Measurements from ENCODE around the gene ERCC8. TPM values are rescaled to one million over a fixed set of nuclear protein-coding genes. Genes with fewer than 3 reads are reported as not detected.

The ERCC8 gene
- total and polyA plus RNA-seq, 9 of the 15 experiments (the other 6 are each of a cell fraction or from before 2014, with no cell fraction given): 10.1 to 41.8 (median 24.4) TPM

DNA sequence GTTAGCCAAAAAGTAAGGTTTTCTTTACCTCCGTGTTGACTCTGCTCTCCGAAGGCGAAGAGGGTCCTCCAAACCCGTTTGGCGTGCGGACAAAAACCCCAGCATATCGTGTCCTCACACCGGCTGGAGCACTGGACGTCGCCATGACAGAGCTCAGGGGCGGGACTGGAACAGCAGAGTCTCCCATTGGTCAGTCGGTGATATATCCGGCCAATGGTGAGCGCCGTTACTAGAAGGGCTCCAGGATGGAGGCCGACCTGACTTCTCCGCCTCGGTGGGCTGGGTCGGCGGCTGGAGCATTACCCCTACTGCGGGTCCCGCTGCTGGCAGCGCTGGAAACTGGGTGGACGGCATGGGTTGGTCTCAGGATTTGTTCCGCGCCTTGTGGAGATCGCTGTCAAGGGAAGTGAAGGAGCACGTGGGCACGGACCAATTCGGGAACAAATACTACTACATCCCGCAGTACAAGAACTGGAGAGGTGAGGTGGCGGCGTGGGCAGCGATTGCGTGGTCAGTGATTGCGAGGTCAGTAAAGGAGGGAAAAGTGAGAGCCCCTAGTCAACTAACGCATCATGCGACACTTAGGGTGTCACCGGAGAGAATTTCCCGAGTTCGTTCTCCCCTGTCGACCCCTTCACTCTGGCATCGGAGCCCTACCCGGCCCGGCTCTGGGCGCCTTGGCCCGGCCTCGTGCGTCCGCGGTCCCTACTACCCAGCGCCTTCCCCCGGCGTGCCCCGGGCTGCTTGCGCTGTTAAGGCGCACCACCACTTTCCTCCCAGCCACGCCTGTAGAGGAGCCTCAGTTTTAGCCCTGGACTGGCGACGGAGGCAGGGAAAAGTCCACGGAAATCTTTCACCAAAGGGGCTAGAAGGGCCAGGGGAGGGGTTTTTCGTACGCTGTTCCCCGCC is at the start of gene ERCC8, which contains the start of gene NDUFAF2 (continued):
- TF ChIP-seq HMG20B (CRISPR knock-in tag; IDR thresholded peaks at IDR 0.05) (no peak), ZNF282 (CRISPR knock-in tag; IDR thresholded peaks at IDR 0.05) (no peak), PRPF4 (IDR thresholded peaks at IDR 0.05; ENCODE audit: insufficient read depth, low read depth, low read length, poor library complexity, severe bottlenecking) (no peak), ARID2 (IDR thresholded peaks at IDR 0.05) (no peak), CBX8 (IDR thresholded peaks at IDR 0.05; ENCODE audit: borderline replicate concordance, extremely low read depth, low read depth, low read length, poor library complexity, severe bottlenecking) (no peak), SREBF1 (IDR thresholded peaks at IDR 0.05; ENCODE audit: borderline replicate concordance, low read depth, low read length) (no peak), SIX5 (IDR thresholded peaks at IDR 0.05; ENCODE audit: borderline replicate concordance in 1 of 2, insufficient read depth in 1 of 2, low read depth in 1 of 2, low read length in 2 of 2) (no peak), MECOM (CRISPR knock-in tag; IDR thresholded peaks at IDR 0.05) (no peak), ZNF140 (CRISPR knock-in tag; IDR thresholded peaks at IDR 0.05) (no peak)
- TF ChIP-seq, protein P1, sequence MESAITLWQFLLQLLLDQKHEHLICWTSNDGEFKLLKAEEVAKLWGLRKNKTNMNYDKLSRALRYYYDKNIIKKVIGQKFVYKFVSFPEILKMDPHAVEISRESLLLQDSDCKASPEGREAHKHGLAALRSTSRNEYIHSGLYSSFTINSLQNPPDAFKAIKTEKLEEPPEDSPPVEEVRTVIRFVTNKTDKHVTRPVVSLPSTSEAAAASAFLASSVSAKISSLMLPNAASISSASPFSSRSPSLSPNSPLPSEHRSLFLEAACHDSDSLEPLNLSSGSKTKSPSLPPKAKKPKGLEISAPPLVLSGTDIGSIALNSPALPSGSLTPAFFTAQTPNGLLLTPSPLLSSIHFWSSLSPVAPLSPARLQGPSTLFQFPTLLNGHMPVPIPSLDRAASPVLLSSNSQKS (CRISPR knock-in tag; IDR thresholded peaks at IDR 0.05): no peak
- TF ChIP-seq, protein P2, sequence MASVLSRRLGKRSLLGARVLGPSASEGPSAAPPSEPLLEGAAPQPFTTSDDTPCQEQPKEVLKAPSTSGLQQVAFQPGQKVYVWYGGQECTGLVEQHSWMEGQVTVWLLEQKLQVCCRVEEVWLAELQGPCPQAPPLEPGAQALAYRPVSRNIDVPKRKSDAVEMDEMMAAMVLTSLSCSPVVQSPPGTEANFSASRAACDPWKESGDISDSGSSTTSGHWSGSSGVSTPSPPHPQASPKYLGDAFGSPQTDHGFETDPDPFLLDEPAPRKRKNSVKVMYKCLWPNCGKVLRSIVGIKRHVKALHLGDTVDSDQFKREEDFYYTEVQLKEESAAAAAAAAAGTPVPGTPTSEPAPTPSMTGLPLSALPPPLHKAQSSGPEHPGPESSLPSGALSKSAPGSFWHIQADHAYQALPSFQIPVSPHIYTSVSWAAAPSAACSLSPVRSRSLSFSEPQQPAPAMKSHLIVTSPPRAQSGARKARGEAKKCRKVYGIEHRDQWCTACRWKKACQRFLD (CRISPR knock-in tag; IDR thresholded peaks at IDR 0.05): peak; percentile 70; the same call in 1 of the 2 replicates
- TF ChIP-seq, protein P3, sequence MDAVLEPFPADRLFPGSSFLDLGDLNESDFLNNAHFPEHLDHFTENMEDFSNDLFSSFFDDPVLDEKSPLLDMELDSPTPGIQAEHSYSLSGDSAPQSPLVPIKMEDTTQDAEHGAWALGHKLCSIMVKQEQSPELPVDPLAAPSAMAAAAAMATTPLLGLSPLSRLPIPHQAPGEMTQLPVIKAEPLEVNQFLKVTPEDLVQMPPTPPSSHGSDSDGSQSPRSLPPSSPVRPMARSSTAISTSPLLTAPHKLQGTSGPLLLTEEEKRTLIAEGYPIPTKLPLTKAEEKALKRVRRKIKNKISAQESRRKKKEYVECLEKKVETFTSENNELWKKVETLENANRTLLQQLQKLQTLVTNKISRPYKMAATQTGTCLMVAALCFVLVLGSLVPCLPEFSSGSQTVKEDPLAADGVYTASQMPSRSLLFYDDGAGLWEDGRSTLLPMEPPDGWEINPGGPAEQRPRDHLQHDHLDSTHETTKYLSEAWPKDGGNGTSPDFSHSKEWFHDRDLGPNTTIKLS (IDR thresholded peaks at IDR 0.05; ENCODE audit: borderline replicate concordance, low read depth): peak; percentile 74; the same call in 1 of the 2 replicates
- TF ChIP-seq, protein P4, sequence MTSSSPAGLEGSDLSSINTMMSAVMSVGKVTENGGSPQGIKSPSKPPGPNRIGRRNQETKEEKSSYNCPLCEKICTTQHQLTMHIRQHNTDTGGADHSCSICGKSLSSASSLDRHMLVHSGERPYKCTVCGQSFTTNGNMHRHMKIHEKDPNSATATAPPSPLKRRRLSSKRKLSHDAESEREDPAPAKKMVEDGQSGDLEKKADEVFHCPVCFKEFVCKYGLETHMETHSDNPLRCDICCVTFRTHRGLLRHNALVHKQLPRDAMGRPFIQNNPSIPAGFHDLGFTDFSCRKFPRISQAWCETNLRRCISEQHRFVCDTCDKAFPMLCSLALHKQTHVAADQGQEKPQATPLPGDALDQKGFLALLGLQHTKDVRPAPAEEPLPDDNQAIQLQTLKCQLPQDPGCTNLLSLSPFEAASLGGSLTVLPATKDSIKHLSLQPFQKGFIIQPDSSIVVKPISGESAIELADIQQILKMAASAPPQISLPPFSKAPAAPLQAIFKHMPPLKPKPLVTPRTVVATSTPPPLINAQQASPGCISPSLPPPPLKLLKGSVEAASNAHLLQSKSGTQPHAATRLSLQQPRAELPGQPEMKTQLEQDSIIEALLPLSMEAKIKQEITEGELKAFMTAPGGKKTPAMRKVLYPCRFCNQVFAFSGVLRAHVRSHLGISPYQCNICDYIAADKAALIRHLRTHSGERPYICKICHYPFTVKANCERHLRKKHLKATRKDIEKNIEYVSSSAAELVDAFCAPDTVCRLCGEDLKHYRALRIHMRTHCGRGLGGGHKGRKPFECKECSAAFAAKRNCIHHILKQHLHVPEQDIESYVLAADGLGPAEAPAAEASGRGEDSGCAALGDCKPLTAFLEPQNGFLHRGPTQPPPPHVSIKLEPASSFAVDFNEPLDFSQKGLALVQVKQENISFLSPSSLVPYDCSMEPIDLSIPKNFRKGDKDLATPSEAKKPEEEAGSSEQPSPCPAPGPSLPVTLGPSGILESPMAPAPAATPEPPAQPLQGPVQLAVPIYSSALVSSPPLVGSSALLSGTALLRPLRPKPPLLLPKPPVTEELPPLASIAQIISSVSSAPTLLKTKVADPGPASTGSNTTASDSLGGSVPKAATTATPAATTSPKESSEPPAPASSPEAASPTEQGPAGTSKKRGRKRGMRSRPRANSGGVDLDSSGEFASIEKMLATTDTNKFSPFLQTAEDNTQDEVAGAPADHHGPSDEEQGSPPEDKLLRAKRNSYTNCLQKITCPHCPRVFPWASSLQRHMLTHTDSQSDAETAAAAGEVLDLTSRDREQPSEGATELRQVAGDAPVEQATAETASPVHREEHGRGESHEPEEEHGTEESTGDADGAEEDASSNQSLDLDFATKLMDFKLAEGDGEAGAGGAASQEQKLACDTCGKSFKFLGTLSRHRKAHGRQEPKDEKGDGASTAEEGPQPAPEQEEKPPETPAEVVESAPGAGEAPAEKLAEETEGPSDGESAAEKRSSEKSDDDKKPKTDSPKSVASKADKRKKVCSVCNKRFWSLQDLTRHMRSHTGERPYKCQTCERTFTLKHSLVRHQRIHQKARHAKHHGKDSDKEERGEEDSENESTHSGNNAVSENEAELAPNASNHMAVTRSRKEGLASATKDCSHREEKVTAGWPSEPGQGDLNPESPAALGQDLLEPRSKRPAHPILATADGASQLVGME (CRISPR knock-in tag; IDR thresholded peaks at IDR 0.05): no peak
- TF ChIP-seq, protein P5, sequence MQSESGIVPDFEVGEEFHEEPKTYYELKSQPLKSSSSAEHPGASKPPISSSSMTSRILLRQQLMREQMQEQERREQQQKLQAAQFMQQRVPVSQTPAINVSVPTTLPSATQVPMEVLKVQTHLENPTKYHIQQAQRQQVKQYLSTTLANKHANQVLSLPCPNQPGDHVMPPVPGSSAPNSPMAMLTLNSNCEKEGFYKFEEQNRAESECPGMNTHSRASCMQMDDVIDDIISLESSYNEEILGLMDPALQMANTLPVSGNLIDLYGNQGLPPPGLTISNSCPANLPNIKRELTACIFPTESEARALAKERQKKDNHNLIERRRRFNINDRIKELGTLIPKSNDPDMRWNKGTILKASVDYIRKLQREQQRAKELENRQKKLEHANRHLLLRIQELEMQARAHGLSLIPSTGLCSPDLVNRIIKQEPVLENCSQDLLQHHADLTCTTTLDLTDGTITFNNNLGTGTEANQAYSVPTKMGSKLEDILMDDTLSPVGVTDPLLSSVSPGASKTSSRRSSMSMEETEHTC (IDR thresholded peaks at IDR 0.05): no peak

All from K562 (cell line).